ENCODE data around the gene EFNA5.

DNA sequence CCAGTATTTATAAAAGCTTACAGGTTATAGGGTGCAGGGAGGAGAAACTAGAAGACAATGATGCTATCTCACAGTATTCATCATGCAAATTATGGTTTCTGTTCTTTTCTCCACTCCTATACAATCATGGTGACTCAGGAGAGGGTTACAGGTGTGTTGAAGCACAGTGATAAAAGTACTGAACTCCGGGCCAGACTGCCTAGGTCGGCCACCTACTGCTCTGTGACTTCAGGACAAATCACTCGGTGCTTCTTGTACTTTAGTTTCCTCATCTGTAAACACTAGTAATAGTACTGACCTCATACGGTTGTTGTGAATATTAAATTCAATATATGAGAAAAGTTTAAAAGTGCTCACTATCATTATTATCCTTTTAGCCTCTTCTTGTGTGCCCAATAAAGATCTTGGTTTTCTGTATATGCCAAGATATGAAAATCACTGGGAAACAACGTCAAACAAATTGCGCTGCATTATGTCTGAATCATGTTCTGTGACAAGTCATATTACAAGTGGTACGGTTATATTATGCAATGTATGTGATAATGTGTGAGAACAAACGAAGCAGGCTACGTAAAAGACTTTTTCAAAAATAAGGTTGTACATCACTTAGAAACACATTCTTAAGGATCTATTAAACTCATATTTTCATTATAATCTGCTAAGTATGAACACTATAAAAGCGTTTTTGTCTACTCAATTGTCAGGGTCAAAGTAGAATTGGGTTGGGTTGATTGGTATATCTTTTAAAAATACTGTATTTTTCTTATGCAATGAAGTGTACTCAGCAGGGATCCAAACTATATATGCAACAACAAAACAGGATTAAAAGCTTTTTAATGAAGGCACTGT, 153.3 kb downstream of the EFNA5 start:
- no peak for TF ChIP-seq EZH2 (IDR thresholded peaks at IDR 0.05; ENCODE audit: borderline replicate concordance, low read length)
- TF ChIP-seq, protein P1, sequence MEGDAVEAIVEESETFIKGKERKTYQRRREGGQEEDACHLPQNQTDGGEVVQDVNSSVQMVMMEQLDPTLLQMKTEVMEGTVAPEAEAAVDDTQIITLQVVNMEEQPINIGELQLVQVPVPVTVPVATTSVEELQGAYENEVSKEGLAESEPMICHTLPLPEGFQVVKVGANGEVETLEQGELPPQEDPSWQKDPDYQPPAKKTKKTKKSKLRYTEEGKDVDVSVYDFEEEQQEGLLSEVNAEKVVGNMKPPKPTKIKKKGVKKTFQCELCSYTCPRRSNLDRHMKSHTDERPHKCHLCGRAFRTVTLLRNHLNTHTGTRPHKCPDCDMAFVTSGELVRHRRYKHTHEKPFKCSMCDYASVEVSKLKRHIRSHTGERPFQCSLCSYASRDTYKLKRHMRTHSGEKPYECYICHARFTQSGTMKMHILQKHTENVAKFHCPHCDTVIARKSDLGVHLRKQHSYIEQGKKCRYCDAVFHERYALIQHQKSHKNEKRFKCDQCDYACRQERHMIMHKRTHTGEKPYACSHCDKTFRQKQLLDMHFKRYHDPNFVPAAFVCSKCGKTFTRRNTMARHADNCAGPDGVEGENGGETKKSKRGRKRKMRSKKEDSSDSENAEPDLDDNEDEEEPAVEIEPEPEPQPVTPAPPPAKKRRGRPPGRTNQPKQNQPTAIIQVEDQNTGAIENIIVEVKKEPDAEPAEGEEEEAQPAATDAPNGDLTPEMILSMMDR (IDR thresholded peaks at IDR 0.05; ENCODE audit: low read length) = no peak

Data from OCI-LY1 (cell line).